Common myeloid progenitor, CD34-positive (primary cell): ENCODE data around the gene DNAAF3.
A peak's percentile ranks its signal among the peaks of the same experiment; 100 is the strongest.

Experiments used
- CTCF ChIA-PET: fragments of 350-600 bp; sonication (Branson Sonifier 250); formaldehyde crosslinking; loops from one replicate; lab custom pipeline; 2021; ENCODE audit warnings: antibody characterized with exemption; lab: Charles Lee
- POLR2A ChIA-PET: fragments of 350-600 bp; sonication (Branson Sonifier 250); formaldehyde crosslinking; loops from one replicate; lab custom pipeline; 2021; ENCODE audit warnings: antibody characterized with exemption; lab: Charles Lee
- DNase-seq, 3 donors: peaks; one replicate each; pipeline versions ENCODE4 v3.0.0 to v3.0.0-alpha.2; 2013
- H3K27ac ChIP-seq, 2 experiments: 1 replicate in 1 of 2; 2 replicates in 1 of 2; pipeline ENCODE4 v1.7.0; 2013; ENCODE audit warnings: inconsistent platforms in 2 of 2, low read length in 2 of 2, mild to moderate bottlenecking in 2 of 2, low read depth in 1 of 2, moderate library complexity in 1 of 2; ENCODE audit not compliant: severe bottlenecking in 2 of 2, insufficient read depth in 1 of 2, poor library complexity in 1 of 2
- H3K27me3 ChIP-seq, 5 experiments: replicated peaks in 2 of 5; 1 replicate in 3 of 5; 2 replicates in 2 of 5; pipeline versions ENCODE4 v1.6.1 to v1.7.0; 2013; ENCODE audit warnings: low read length in 4 of 5, mild to moderate bottlenecking in 2 of 5, moderate library complexity in 2 of 5, inconsistent platforms in 1 of 5; ENCODE audit not compliant: insufficient read depth in 5 of 5, control insufficient read depth in 4 of 5
- H3K36me3 ChIP-seq, 4 experiments: 1 replicate in 2 of 4; 2 replicates in 2 of 4; pipeline versions ENCODE4 v1.6.1 to v1.7.0; 2013; ENCODE audit warnings: low read length in 3 of 4, control low read depth in 1 of 4, mild to moderate bottlenecking in 1 of 4; ENCODE audit not compliant: control insufficient read depth in 4 of 4, insufficient read depth in 4 of 4
- H3K4me1 ChIP-seq, 4 experiments: 1 replicate in 3 of 4; 2 replicates in 1 of 4; pipeline versions ENCODE4 v1.6.1 to v1.7.1; 2013; ENCODE audit warnings: low read length in 3 of 4, mild to moderate bottlenecking in 3 of 4, control low read depth in 1 of 4, inconsistent platforms in 1 of 4, moderate library complexity in 1 of 4; ENCODE audit not compliant: control insufficient read depth in 4 of 4, insufficient read depth in 4 of 4; ENCODE audit errors: control extremely low read depth in 1 of 4
- H3K4me3 ChIP-seq, 7 experiments: 1 replicate in 4 of 7; 2 replicates in 3 of 7; pipeline versions ENCODE4 v1.5.1 to v1.7.0; 2013; ENCODE audit warnings: mild to moderate bottlenecking in 7 of 7, low read length in 6 of 7, moderate library complexity in 6 of 7, inconsistent platforms in 2 of 7, low read depth in 2 of 7, control low read depth in 1 of 7; ENCODE audit not compliant: insufficient read depth in 4 of 7, control insufficient read depth in 1 of 7; ENCODE audit errors: extremely low read depth in 1 of 7
- H3K9me3 ChIP-seq, 5 experiments: 1 replicate in 4 of 5; 2 replicates in 1 of 5; pipeline versions ENCODE4 v1.6.1 to v1.7.1; 2013; ENCODE audit warnings: low read length in 4 of 5, mild to moderate bottlenecking in 2 of 5, inconsistent platforms in 1 of 5, low read depth in 1 of 5, moderate library complexity in 1 of 5; ENCODE audit not compliant: control insufficient read depth in 4 of 5, insufficient read depth in 2 of 5; ENCODE audit errors: control extremely low read depth in 1 of 5
- WGBS: methylation state at CpG from one replicate; pipeline ENCODE4 v1.1.5; 2013; ENCODE audit not compliant: insufficient coverage; 5-methylcytosine and 5-hydroxymethylcytosine counted together

Gene DNAAF3

DNA sequence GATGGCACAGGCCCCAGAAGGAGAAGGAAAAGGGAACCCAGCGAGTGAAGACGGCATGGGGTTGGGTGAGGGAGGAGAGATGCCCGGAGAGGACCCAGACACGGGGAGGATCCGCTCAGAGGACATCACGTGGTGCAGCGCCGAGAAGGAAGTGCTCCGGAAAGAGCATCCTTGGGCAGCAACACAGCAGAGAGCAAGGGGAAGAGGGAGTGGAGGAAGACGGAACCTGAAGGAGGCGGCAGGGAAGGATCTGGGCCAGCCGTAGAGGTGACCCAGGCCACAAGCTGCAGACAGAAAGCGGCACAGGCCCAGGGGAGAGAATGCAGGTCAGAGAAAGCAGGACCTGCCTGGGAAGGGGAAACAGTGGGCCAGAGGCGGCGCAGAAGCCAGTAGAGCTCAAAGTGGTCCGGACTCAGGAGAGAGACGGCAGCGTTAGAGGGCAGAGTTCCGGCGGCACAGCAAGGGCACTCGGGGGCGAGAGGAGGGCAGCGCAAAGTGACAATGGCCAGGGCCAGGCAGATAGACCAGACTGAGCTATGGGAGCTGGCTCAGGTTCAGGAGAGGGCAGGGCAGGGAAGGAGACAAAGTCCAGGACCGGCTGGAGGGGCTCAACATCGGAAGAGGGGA is 50.1 kb downstream of the DNAAF3 start:
- Histone ChIP-seq H3K27ac (peak overlapping the region in 1 of 2 experiments; percentile 74), H3K36me3 (peaks cover 0 to 13% (median 10%) of the 10 kb centered on the region in 4 experiments), H3K4me1 (peaks cover 5 to 40% (median 30%) of the 10 kb centered on the region in 4 experiments), H3K27me3 (no peaks in the 10 kb centered on the region), H3K9me3 (no peaks in the 10 kb centered on the region), H3K4me3 (peak overlapping the region; percentile 67 to 97 (median 88))
- ChIA-PET CTCF (interaction anchor here (1.0 to 1.2 kb wide), 2 partner anchors 26 to 27 kb away, joined by 4 to 5 read pairs; no protein-coding TSS in a partner anchor), POLR2A (interaction anchor here (1.0 to 2.3 kb wide), 3 partner anchors 18 to 114 kb away, joined by 4 to 10 read pairs (median 5); no protein-coding TSS in a partner anchor)
- DNase-seq = peak; percentile 28 to 57 (median 48)
- under 1% methylated on average over 25 of the region's 25 CpGs for WGBS

DNA sequence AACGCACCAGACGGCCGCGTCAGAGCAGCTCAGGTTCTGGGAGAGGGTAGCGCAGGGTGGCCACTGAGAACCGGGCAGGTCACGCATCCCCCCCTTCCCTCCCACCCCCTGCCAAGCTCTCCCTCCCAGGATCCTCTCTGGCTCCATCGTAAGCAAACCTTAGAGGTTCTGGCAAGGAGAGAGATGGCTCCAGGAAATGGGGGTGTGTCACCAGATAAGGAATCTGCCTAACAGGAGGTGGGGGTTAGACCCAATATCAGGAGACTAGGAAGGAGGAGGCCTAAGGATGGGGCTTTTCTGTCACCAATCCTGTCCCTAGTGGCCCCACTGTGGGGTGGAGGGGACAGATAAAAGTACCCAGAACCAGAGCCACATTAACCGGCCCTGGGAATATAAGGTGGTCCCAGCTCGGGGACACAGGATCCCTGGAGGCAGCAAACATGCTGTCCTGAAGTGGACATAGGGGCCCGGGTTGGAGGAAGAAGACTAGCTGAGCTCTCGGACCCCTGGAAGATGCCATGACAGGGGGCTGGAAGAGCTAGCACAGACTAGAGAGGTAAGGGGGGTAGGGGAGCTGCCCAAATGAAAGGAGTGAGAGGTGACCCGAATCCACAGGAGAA is 50.9 kb downstream of the DNAAF3 start:
- Histone ChIP-seq H3K27me3 (no peaks in the 10 kb centered on the region), H3K36me3 (peaks cover 0 to 13% (median 13%) of the 10 kb centered on the region in 4 experiments), H3K27ac (no peak overlapping the region), H3K4me1 (peaks cover 5 to 40% (median 30%) of the 10 kb centered on the region in 4 experiments), H3K9me3 (no peaks in the 10 kb centered on the region), H3K4me3 (peak overlapping the region in 5 of 7 experiments; percentile 67 to 97 (median 90))
- CTCF ChIA-PET = interaction anchor here (1.0 to 1.2 kb wide), 2 partner anchors 25 to 26 kb away, joined by 4 to 5 read pairs; no protein-coding TSS in a partner anchor
- DNase-seq = no peak
- 93% methylated on average over 5 of the region's 13 CpGs for WGBS
- POLR2A ChIA-PET = no interaction called here

DNA sequence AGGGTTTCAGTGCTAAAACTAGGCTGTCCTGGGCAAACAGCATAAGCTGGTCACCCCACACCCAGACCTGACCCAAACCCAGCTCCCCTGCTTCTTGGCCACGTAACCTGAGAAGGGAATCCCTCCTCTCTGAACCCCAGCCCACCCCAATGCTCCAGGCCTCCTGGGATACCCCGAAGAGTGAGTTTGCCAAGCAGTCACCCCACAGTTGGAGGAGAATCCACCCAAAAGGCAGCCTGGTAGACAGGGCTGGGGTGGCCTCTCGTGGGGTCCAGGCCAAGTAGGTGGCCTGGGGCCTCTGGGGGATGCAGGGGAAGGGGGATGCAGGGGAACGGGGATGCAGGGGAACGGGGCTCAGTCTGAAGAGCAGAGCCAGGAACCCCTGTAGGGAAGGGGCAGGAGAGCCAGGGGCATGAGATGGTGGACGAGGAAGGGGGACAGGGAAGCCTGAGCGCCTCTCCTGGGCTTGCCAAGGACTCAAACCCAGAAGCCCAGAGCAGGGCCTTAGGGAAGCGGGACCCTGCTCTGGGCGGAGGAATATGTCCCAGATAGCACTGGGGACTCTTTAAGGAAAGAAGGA is 51.8 kb downstream of the DNAAF3 start:
- ChIA-PET POLR2A (no interaction called here), CTCF (interaction anchor here (0.6 to 1.9 kb wide), 2 partner anchors 25 to 26 kb away, joined by 3 to 4 read pairs; no protein-coding TSS in a partner anchor)
- Histone ChIP-seq H3K4me3 (no peak overlapping the region), H3K36me3 (peaks cover 0 to 21% (median 15%) of the 10 kb centered on the region in 4 experiments), H3K4me1 (peaks cover 5 to 40% (median 30%) of the 10 kb centered on the region in 4 experiments), H3K27me3 (no peaks in the 10 kb centered on the region), H3K27ac (no peak overlapping the region), H3K9me3 (no peaks in the 10 kb centered on the region)
- DNase-seq = no peak
- WGBS = 97% methylated on average over 5 of the region's 9 CpGs

DNA sequence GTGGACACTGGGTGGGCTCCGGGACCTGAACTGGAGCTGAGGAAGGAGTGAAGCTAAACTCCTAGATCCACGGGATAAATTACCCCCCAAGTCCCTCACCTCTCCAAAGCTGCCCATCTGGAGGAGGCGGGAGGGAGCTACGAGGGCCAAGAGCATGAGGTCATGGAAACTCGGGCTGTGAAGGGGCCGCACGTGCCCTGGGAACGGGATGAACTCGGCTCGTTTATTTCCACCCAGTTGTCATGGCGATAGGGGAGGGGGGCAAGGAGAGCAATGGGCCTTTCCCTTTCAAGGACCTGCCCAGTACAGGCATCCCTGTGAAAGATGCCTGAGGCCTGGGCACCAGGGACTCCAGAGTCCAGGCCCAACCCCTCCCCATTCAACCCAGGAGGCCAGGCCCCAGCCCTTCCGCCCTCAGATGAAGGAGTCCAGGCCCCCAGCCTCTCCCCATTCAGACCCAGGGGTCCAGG is 52.8 kb downstream of the DNAAF3 start:
- POLR2A ChIA-PET = no interaction called here
- H3K4me3 ChIP-seq = no peak overlapping the region
- H3K4me1 ChIP-seq = peaks cover 4 to 35% (median 26%) of the 10 kb centered on the region in 4 experiments
- H3K27me3 ChIP-seq = no peaks in the 10 kb centered on the region
- no peak for DNase-seq
- no peak overlapping the region for H3K27ac ChIP-seq
- WGBS = 72% methylated on average over 10 of the region's 12 CpGs
- CTCF ChIA-PET = interaction anchor here (0.7 to 1.9 kb wide), 3 partner anchors 14 to 27 kb away, joined by 3 to 4 read pairs (median 3); no protein-coding TSS in a partner anchor
- peaks cover 0 to 28% (median 20%) of the 10 kb centered on the region in 4 experiments for H3K36me3 ChIP-seq
- no peaks in the 10 kb centered on the region for H3K9me3 ChIP-seq

DNA sequence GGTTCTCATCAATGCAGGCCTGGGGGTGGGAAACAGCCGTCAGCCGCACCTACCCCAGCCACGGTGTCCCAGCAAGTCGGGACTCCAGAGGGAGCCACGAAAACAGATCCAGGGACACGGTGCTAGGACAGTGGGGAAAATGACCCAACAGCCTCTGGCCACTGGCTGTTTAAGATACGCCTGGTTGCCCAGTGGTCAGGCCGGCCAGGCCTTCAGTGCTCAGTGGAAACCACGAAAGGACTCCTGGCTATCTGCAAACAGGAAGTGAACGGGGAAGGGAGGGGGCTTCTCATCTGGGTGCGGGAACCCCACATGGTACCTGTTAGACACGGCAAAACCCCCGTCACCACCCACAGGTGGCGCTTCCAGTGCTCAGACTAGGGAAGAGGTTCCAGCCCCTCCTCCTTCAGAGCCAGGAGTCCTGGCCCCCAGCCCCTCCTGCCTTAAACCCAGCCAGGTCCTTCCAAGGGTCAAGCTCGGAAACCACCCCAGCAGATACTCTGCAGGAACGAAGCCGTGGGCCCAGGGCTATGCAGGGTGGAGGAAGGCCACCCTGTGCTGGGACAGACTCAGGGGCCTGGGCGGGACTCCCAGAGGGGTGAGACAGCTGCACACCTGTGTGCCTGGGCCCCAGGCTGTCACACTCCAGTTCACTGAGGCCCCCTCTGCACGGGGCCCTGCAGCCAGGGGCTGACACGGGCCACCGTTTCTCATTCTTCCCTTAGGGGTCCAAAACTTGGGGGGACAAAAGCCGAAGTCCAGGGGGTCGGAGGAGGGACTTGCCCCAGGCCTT is 53.4 kb downstream of the DNAAF3 start:
- Histone ChIP-seq H3K4me3 (no peak overlapping the region), H3K36me3 (peaks cover 0 to 28% (median 20%) of the 10 kb centered on the region in 4 experiments), H3K9me3 (no peaks in the 10 kb centered on the region), H3K4me1 (peaks cover 0 to 29% (median 19%) of the 10 kb centered on the region in 4 experiments), H3K27me3 (no peaks in the 10 kb centered on the region), H3K27ac (peak overlapping the region in 1 of 2 experiments; percentile 54)
- POLR2A ChIA-PET = no interaction called here
- 86% methylated on average over 21 of the region's 23 CpGs for WGBS
- CTCF ChIA-PET = interaction anchor here (0.7 to 1.9 kb wide), 3 partner anchors 13 to 28 kb away, joined by 3 to 4 read pairs (median 3); no protein-coding TSS in a partner anchor
- DNase-seq = no peak

DNA sequence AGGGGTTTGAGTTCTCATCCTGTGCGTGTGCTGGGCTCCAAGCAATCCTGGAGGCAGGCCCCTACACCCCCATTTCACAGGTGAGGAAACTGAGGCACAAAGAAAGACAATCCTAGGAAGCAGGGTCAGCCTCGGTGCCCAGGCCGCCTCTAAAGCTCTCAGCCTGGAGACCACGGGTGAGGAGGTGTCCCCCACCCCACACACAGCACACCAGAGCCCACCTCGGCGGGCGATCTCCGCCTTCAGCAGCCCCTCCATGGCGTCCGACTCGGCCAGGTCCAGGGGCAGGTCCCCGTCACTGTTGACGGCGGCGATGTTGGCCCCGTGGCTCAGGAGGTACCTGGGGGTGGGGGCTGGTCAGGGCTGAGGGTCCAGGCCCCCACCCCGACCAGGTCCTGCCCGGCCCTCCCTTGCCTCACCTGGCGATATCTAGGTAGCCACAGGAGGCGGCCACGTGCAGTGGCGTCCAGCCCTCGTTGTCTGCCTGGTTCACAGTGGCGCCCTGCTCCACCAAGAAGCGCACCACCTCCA is 54.1 kb downstream of the DNAAF3 start:
- no peak for DNase-seq
- WGBS = over 99% methylated on average over 20 of the region's 25 CpGs
- CTCF ChIA-PET = no interaction called here
- Histone ChIP-seq H3K36me3 (peaks cover 0 to 28% (median 20%) of the 10 kb centered on the region in 4 experiments), H3K27ac (peak overlapping the region in 1 of 2 experiments; percentile 54), H3K9me3 (no peaks in the 10 kb centered on the region), H3K27me3 (no peaks in the 10 kb centered on the region), H3K4me1 (peaks cover 0 to 28% (median 18%) of the 10 kb centered on the region in 4 experiments), H3K4me3 (no peak overlapping the region)
- POLR2A ChIA-PET = no interaction called here
